HCT116 (cell line): ENCODE measurements around the gene TYRP1. TPM values are rescaled to one million over a fixed set of nuclear protein-coding genes. Genes with fewer than 3 reads are reported as not detected.

Source experiments
- ATAC-seq: fragments of 200-7000 bp; cut with Tn5 transposase; 2 replicates; pipeline ENCODE4 v1.9.1; 2020; ENCODE audit warnings: mild to moderate bottlenecking, moderate library complexity
- BruUV-seq: library from RNA; stranded (reverse); fragments of 400-500 nt; replicated peaks from 2 replicates; lab custom pipeline; 2021; lab: Mats Ljungman, UMichigan
- CTCF ChIA-PET: fragments of 300-600 bp; sonication (Branson Sonifier 250); formaldehyde crosslinking; loops from one replicate; lab custom pipeline; 2021; ENCODE audit warnings: antibody characterized with exemption; lab: Charles Lee
- POLR2A ChIA-PET: fragments of 300-600, 350-600 bp; sonication (Branson Sonifier 250); formaldehyde crosslinking; loops from one replicate; lab custom pipeline; 2021; ENCODE audit warnings: antibody characterized with exemption; lab: Charles Lee
- RAD21 ChIA-PET, 2 experiments: fragments of 300-600 bp; sonication (Branson Sonifier 250); formaldehyde crosslinking; loops; one replicate each; lab custom pipeline; 2023; ENCODE audit warnings: low total read pairs in 2 of 2; ENCODE audit not compliant: uncharacterized antibody in 2 of 2, unreplicated experiment in 2 of 2, low non-redundant PET in 1 of 2; lab: Charles Lee
- DNase-seq: peaks from one replicate; pipeline ENCODE4 v3.0.0-alpha.2; 2010; ENCODE audit warnings: low read depth, low spot score
- H2AFZ ChIP-seq: fragments of 200-600 bp; shearing (Covaris generic), sonication (generic); 2 replicates; pipeline ENCODE4 v1.6.1; 2017; ENCODE audit warnings: low read depth, mixed run types, mixed read lengths, antibody characterized with exemption, low read length; ENCODE audit not compliant: poor library complexity, severe bottlenecking
- H3K27ac ChIP-seq: 2 replicates; pipeline ENCODE4 v1.5.1; 2012; ENCODE audit warnings: low read depth, low read length
- H3K27me3 ChIP-seq: fragments of 200-600 bp; sonication (generic); 2 replicates; pipeline ENCODE4 v1.6.1; 2016; ENCODE audit warnings: mixed run types, low read length, mixed read lengths; ENCODE audit not compliant: insufficient read depth
- H3K36me3 ChIP-seq, 2 experiments: fragments of 200-500 bp in 1 of 2; fragments of 200-600 bp in 1 of 2; sonication (Bioruptor generic) in 1 of 2; sonication (generic) in 1 of 2; 2 replicates each; pipeline versions ENCODE4 v1.5.1 to v1.6.1; 2014 to 2016; ENCODE audit warnings: low read length in 2 of 2, inconsistent platforms in 1 of 2, mixed read lengths in 1 of 2, mixed run types in 1 of 2; ENCODE audit not compliant: insufficient read depth in 2 of 2, control insufficient read depth in 1 of 2
- H3K4me1 ChIP-seq, 2 experiments: fragments of 200-600 bp in 1 of 2; sonication (generic) in 1 of 2; 2 replicates each; pipeline versions ENCODE4 v1.5.1 to v1.6.1; 2012 to 2017; ENCODE audit warnings: low read length in 2 of 2, inconsistent platforms in 1 of 2, mild to moderate bottlenecking in 1 of 2, mixed read lengths in 1 of 2, mixed run types in 1 of 2, moderate library complexity in 1 of 2; ENCODE audit not compliant: insufficient read depth in 2 of 2, control insufficient read depth in 1 of 2
- H3K4me2 ChIP-seq: fragments of 200-600 bp; sonication (generic); 2 replicates; pipeline ENCODE4 v1.6.1; 2017; ENCODE audit warnings: mixed run types, low read length, mixed read lengths
- H3K4me3 ChIP-seq, 2 experiments: fragments of 200-600 bp in 1 of 2; sonication (generic) in 1 of 2; replicated peaks in 1 of 2; 2 replicates each; pipeline ENCODE4 v1.5.1; 2011 to 2016; ENCODE audit warnings: low read length in 2 of 2, control low read depth in 1 of 2, low read depth in 1 of 2, mild to moderate bottlenecking in 1 of 2, mixed read lengths in 1 of 2, mixed run types in 1 of 2
- H3K79me2 ChIP-seq: fragments of 200-600 bp; sonication (generic); 2 replicates; pipeline ENCODE4 v1.6.1; 2017; ENCODE audit warnings: mild to moderate bottlenecking, mixed run types, low read length, moderate library complexity, mixed read lengths; ENCODE audit not compliant: insufficient read depth
- H3K9ac ChIP-seq: fragments of 200-600 bp; sonication (generic); 2 replicates; pipeline ENCODE4 v1.6.1; 2016; ENCODE audit warnings: low read length, mixed read lengths
- H3K9me2 ChIP-seq: fragments of 200-600 bp; sonication (generic), shearing (Covaris generic); 2 replicates; pipeline ENCODE4 v1.6.1; 2017; ENCODE audit warnings: mixed run types, mild to moderate bottlenecking, moderate library complexity; ENCODE audit not compliant: insufficient read depth
- H3K9me3 ChIP-seq, 2 experiments: fragments of 200-500 bp in 1 of 2; fragments of 200-600 bp in 1 of 2; sonication (Bioruptor generic) in 1 of 2; sonication (generic) in 1 of 2; 2 replicates each; pipeline ENCODE4 v1.6.1; 2014 to 2017; ENCODE audit warnings: low read length in 2 of 2, mixed read lengths in 2 of 2, inconsistent platforms in 1 of 2, low read depth in 1 of 2, mild to moderate bottlenecking in 1 of 2, mixed run types in 1 of 2, moderate library complexity in 1 of 2; ENCODE audit not compliant: control insufficient read depth in 1 of 2, insufficient read depth in 1 of 2
- H4K20me1 ChIP-seq: fragments of 200-600 bp; sonication (generic), shearing (Covaris generic); 2 replicates; pipeline ENCODE4 v1.6.1; 2017; ENCODE audit warnings: mixed run types, mild to moderate bottlenecking, moderate library complexity; ENCODE audit not compliant: insufficient read depth
- CEBPB ChIP-seq: IDR thresholded peaks from 2 replicates; pipeline ENCODE4 v1.6.1; 2012; ENCODE audit warnings: low read depth
- ELF1 ChIP-seq: IDR thresholded peaks from 2 replicates; pipeline ENCODE4 v1.6.1; 2012; ENCODE audit warnings: low read depth, borderline replicate concordance
- EZH2 ChIP-seq: fragments of 200-600 bp; sonication (generic); IDR thresholded peaks from 2 replicates; pipeline ENCODE4 v1.6.1; 2017; ENCODE audit warnings: antibody characterized with exemption, mixed run types
- JUND ChIP-seq: IDR thresholded peaks from 2 replicates; pipeline ENCODE4 v1.6.1; 2012
- MAX ChIP-seq: IDR thresholded peaks from 2 replicates; pipeline ENCODE4 v1.6.1; 2012
- POLR2AphosphoS5 ChIP-seq: IDR thresholded peaks from 2 replicates; pipeline ENCODE4 v1.6.1; 2011; ENCODE audit warnings: mild to moderate bottlenecking, low read depth, low read length, moderate library complexity
- REST ChIP-seq: IDR thresholded peaks from 2 replicates; pipeline ENCODE4 v1.6.1; 2012; ENCODE audit warnings: low read depth
- SP1 ChIP-seq: IDR thresholded peaks from 2 replicates; pipeline ENCODE4 v1.6.1; 2012; ENCODE audit warnings: low read depth
- SRF ChIP-seq: IDR thresholded peaks from 2 replicates; pipeline ENCODE4 v1.6.1; 2012; ENCODE audit warnings: low read depth
- YY1 ChIP-seq: IDR thresholded peaks from 2 replicates; pipeline ENCODE4 v1.6.1; 2011; ENCODE audit warnings: low read length, low read depth, moderate library complexity, mild to moderate bottlenecking; ENCODE audit not compliant: insufficient replicate concordance; ENCODE audit errors: extremely low read depth
- ZFX ChIP-seq: fragments of 450-650 bp; IDR thresholded peaks from 2 replicates; pipeline ENCODE4 v1.6.1; 2017
- ZNF274 ChIP-seq: fragments of 200-500 bp; sonication (Bioruptor generic); IDR thresholded peaks from 2 replicates; pipeline ENCODE4 v1.6.1; 2014; ENCODE audit warnings: mild to moderate bottlenecking, low read depth, low read length, inconsistent platforms
- intact Hi-C: fragments of 100-400 bp; cut with micrococcal nuclease; formaldehyde crosslinking; loops from 2 replicates; pipeline ENCODE4 v1.10.0; 2022
- total RNA-seq: library from RNA; stranded (reverse); gene quantifications from one replicate; pipeline ENCODE4 v1.2.1, GENCODE V29; 2021; ENCODE audit not compliant: unreplicated experiment

TYRP1 gene
- total RNA-seq, 1 experiment from 2014 or later: not detected

DNA sequence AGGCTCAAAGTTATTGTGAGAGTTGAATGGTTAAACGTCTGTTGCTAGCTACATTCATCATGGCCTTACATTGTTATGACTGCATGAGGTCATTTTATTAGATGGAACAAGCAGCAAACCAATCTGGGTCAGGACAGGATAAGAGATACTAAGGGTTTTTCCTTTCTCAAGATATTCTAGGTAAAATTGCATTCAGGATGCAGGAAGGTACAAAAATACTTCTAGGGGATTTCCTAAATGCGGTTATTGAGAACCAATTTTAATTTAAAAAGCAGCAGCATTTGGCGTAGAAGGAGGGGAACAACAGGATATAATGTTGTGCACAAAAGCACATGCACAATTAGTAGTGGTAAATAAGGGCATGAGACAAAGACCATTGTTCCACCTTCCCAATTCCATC, 42.5 kb downstream of the TYRP1 start:
- no TSS peak for BruUV-seq
- TF ChIP-seq ELF1: no peak
- TF ChIP-seq SP1: no peak
- no peak for TF ChIP-seq ZNF274
- TF ChIP-seq POLR2AphosphoS5: no peak
- no peak for TF ChIP-seq YY1
- TF ChIP-seq CEBPB: no peak
- TF ChIP-seq MAX: no peak
- TF ChIP-seq SRF: no peak
- TF ChIP-seq ZFX: no peak
- no peak for TF ChIP-seq REST
- no peak for TF ChIP-seq JUND
- TF ChIP-seq EZH2: no peak
- TF ChIP-seq, all 23 proteins: peak for 0

More for the DNA sequence above, 42.5 kb downstream of the TYRP1 start:
- Histone ChIP-seq H3K27me3 (no peaks in the 10 kb centered on the region), H3K36me3 (no peaks in the 10 kb centered on the region), H2AFZ (no peak overlapping the region), H3K27ac (no peak overlapping the region), H3K4me2 (no peak overlapping the region), H3K9me3 (no peaks in the 10 kb centered on the region), H3K9me2 (no peaks in the 10 kb centered on the region; the same call in 1 of the 2 replicates), H3K4me1 (no peaks in the 10 kb centered on the region), H4K20me1 (no peaks in the 10 kb centered on the region), H3K79me2 (no peaks in the 10 kb centered on the region), H3K4me3 (no peak overlapping the region), H3K9ac (no peak overlapping the region)
- CTCF ChIA-PET: no interaction called here
- DNase-seq (no peak), ATAC-seq (no peak)
- RAD21 ChIA-PET: no interaction called here
- intact Hi-C loops: no loop called here
- POLR2A ChIA-PET: no interaction called here
